GM21825 (cell line): Measurements from ENCODE around the gene TBC1D2B.
"Not testable (repeated sequence)": the region's sequence is repeated elsewhere in the genome, so short reads cannot be mapped to it uniquely, and the experiment has no call there.

Source experiments
- ATAC-seq: cut with Tn5 transposase; IDR thresholded peaks from one replicate; pipeline ENCODE4 v1.9.1; 2021; ENCODE audit warnings: mild to moderate bottlenecking, moderate library complexity; ENCODE audit not compliant: unreplicated experiment

The TBC1D2B gene

DNA sequence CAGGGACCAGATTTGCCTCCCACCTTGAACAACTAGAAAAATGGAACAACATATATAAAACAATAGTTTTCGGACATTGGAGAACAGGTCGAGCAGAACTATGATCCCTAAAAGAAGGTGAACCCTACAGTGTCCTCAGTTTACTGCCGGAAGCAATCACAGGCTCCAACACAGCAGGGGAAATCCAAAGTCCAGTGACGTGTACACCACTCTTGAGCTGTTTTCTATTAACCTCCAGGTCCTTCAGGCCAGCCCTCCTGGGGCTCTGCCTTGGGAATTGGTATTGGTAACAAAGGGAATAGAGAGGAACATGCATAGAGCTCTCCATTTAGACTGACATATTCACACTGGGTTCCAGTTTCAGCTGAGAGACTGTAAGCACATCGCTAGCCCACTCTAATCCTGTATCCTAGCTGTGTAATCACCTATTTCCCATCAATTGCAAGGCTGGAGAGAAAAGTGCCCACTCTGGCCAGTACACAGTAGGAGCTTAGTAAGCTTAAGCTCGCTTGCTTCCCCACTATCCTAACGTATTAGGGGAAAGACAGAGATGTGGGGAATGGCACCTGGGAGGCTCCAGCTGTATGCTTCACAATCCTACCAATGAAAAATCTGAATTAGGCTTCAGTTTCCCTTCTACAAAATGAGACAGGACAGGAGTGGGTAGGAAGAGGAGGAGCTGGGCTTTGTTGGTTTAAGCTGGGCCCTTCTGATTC is 118.6 kb downstream of the TBC1D2B start:
- not testable (repeated sequence) for ATAC-seq

DNA sequence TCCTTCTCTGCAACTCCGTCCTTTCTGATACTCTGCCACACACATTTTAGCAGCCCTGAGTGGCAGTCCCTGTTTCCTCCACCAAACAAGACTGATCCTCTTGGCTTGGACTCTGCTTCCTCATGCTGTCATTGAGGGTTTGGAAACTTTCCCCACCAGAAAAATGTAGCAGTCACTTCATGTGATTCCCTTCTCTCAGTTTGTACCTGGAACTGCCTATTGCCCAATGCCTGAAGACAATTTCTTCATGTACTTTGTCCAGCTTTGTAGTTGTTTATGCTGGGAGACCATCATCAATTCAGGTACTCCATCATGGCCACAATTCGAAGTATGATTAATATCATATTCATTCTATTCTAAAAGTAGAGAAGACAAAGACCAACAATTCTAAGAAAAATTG is 119.5 kb downstream of the TBC1D2B start:
- ATAC-seq = not testable (repeated sequence)

DNA sequence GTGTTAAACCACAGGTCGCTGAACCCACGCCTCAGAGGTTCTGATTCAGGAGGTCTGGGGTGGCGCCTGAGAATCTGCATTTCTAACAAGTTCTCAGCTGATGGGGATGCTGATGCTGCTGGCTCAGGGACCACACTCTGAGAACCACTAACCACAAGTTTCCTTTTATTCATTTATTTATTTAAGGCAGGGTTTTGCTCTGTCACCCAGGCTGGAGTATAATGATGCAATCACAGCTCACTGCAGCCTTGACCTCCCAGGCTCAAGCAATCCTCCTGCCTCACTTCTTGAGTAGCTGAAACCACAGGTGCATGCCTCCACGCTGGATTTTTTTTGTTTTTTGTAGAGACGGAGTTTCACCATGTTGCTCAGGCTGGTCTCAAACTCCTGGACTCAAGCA is 123.6 kb downstream of the TBC1D2B start:
- not testable (repeated sequence) for ATAC-seq

DNA sequence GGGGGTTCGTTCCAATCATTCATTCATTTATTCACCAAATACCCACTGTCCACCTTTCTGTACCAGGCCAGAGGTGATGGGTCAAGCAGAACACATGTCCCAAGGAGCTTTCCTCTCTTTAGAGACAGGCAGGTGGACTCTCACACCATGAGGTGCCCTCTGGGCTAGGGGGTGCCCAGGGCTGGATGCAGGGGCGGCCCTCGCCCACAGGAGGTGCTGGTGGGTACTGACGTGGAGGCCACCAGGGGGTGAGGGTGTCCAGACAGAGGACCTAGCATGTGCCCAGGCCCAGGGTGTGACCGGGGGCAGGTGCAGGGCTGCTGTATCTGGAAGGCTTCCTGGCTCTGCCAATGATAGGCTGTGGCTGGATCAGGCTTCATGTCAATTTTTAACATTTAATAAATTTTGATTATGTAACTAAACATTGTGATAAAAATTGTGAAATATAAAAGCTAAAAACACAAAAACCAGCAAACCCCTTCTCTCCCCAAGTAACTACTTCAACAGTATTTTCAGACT is 124.5 kb downstream of the TBC1D2B start:
- not testable (repeated sequence) for ATAC-seq

DNA sequence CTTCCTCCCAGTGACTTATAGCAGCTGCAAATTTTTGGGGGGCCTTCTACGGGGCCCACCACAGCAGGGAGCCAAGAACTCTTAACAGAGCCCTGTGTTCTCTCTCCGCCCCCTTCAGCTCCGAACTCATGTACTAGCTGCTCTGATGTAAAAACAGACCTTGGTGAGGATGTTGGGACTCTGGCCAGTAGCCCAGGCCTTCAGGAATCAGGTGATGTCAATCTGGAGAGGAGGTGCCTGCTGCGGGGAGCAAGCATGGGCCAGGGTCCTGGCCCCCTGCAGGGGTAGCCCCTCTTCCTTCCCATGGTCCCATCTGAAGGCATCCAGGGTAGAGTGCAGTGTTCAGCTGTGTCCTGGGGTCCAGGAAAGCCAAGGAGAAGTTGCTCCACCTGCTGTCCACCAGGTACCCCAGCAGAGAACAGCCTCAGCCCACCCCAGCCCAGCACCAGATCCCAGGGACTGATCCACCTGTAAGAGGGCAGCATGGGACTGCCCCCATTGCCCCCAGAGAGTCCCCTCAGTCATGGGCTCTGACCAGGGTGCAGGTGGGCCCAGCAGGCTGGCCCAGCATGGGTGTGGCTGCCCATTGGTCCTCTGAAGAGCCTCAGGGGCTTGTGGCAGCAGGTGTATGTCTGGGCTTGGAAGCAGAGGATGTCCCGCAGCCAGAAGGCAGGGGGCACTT is 126.3 kb downstream of the TBC1D2B start:
- not testable (repeated sequence) for ATAC-seq

DNA sequence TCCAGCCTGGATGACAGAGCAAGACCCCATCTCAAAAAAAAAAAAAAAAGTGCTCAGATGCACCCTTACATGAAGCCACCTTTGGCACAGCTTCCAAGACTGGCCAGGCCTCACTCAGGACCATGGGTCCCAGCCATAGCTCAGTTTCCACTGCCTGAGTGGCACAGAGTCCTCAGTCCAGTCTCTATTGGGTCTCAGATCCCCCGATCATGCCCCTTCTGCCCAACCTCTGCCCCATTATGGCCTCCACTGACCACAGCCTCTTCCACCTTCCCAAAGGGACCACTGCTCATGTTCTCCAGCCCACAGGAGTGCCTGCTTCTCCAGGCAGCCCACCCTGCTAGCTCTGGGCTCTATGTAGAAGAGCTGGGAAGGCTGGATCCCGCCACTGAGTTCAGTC is 127.0 kb downstream of the TBC1D2B start:
- not testable (repeated sequence) for ATAC-seq

DNA sequence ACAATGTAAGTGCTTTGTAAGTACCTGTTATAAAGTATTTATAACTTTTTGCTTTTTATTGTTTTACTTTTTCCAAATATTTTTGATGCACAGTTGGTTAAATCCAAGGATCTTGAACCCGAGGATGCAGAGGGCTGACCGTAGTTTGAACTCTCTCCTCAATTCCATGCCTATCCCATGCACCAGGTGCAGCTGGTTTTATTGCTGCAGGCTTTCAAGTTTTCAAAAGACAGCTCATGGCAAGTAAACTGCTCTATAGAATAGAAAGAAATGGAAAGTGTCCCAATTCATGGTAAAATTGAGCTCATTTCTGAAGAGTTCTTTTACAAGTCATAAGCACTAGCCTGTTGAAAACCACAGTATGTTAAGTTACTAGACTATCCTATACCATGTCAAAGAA is 131.9 kb downstream of the TBC1D2B start:
- ATAC-seq = no peak
